SK-N-SH (cell line): ENCODE results near the gene TAGLN2. TPM values are rescaled to one million over a fixed set of nuclear protein-coding genes. Genes with fewer than 3 reads are reported as not detected.

Experiments
- CTCF ChIA-PET: fragments of 300-600, 350-600 bp; formaldehyde crosslinking; extraction: SDS; loops from one replicate; lab custom pipeline; 2021; lab: Yijun Ruan, JAX
- POLR2A ChIA-PET: fragments of 350-600 bp; sonication (Branson Sonifier 250); formaldehyde crosslinking; extraction: SDS; loops from one replicate; lab custom pipeline; 2020; ENCODE audit warnings: antibody characterized with exemption, inconsistent platforms; lab: Yijun Ruan, JAX
- DNase-seq: peaks from one replicate; pipeline ENCODE4 v3.0.0; 2012
- H2AFZ ChIP-seq: fragments of 200-600 bp; sonication (generic); 2 replicates; pipeline ENCODE4 v1.8.1; 2016; ENCODE audit warnings: antibody characterized with exemption, mild to moderate bottlenecking, low read depth
- H3F3A ChIP-seq: fragments of 200-600 bp; sonication (generic); replicated peaks from 2 replicates; pipeline ENCODE3; 2016; ENCODE audit warnings: antibody characterized with exemption, mild to moderate bottlenecking; ENCODE audit not compliant: insufficient read depth
- H3K27ac ChIP-seq, 2 experiments: fragments of 200-500 bp in 1 of 2; fragments of 200-600 bp in 1 of 2; sonication (Bioruptor generic) in 1 of 2; sonication (generic), shearing (Covaris generic) in 1 of 2; 2 replicates each; pipeline versions ENCODE4 v1.5.1 to v1.6.1; 2014 to 2016; ENCODE audit warnings: low read depth in 2 of 2, inconsistent platforms in 1 of 2, low read length in 1 of 2, mild to moderate bottlenecking in 1 of 2, mixed read lengths in 1 of 2
- H3K27me3 ChIP-seq: fragments of 200-600 bp; sonication (generic), shearing (Covaris generic); 2 replicates; pipeline ENCODE4 v1.6.1; 2016; ENCODE audit warnings: mixed run types; ENCODE audit not compliant: insufficient read depth
- H3K36me3 ChIP-seq, 2 experiments: fragments of 200-500 bp in 1 of 2; fragments of 200-600 bp in 1 of 2; sonication (Bioruptor generic) in 1 of 2; sonication (generic) in 1 of 2; replicated peaks in 1 of 2; 2 replicates each; pipeline versions ENCODE3 to v1.5.1; 2014 to 2016; ENCODE audit warnings: low read length in 1 of 2, mild to moderate bottlenecking in 1 of 2; ENCODE audit not compliant: insufficient read depth in 2 of 2, control insufficient read depth in 1 of 2
- H3K4me1 ChIP-seq, 2 experiments: fragments of 200-500 bp in 1 of 2; fragments of 200-600 bp in 1 of 2; sonication (Bioruptor generic) in 1 of 2; sonication (generic), shearing (Covaris generic) in 1 of 2; 2 replicates each; pipeline versions ENCODE4 v1.5.1 to v1.6.1; 2014 to 2016; ENCODE audit warnings: low read depth in 1 of 2, low read length in 1 of 2, mixed run types in 1 of 2; ENCODE audit not compliant: insufficient read depth in 2 of 2, control insufficient read depth in 1 of 2
- H3K4me2 ChIP-seq: fragments of 200-600 bp; sonication (generic), shearing (Covaris generic); 2 replicates; pipeline ENCODE4 v1.6.1; 2017; ENCODE audit warnings: mixed run types
- H3K4me3 ChIP-seq, 2 experiments: fragments of 200-500 bp in 1 of 2; fragments of 200-600 bp in 1 of 2; sonication (Bioruptor generic) in 1 of 2; sonication (generic), shearing (Covaris generic) in 1 of 2; 2 replicates each; pipeline versions ENCODE4 v1.5.1 to v1.8.1; 2014 to 2016; ENCODE audit warnings: low read depth in 2 of 2, inconsistent platforms in 1 of 2, low read length in 1 of 2, mild to moderate bottlenecking in 1 of 2, mixed read lengths in 1 of 2, moderate library complexity in 1 of 2
- H3K79me2 ChIP-seq: fragments of 200-600 bp; sonication (generic); 2 replicates; pipeline ENCODE4 v1.8.1; 2017; ENCODE audit warnings: mild to moderate bottlenecking; ENCODE audit not compliant: insufficient read depth
- H3K9ac ChIP-seq: fragments of 200-600 bp; sonication (generic); 2 replicates; pipeline ENCODE4 v1.6.1; 2017; ENCODE audit warnings: mixed run types
- H3K9me2 ChIP-seq: fragments of 200-600 bp; sonication (generic); 2 replicates; pipeline ENCODE4 v1.6.1; 2017; ENCODE audit warnings: mixed run types
- H3K9me3 ChIP-seq: fragments of 200-600 bp; sonication (generic); 2 replicates; pipeline ENCODE4 v1.6.1; 2017; ENCODE audit warnings: mixed run types, mild to moderate bottlenecking, moderate library complexity
- H4K20me1 ChIP-seq: fragments of 200-600 bp; sonication (generic); 2 replicates; pipeline ENCODE4 v1.6.1; 2017; ENCODE audit warnings: mild to moderate bottlenecking, mixed run types; ENCODE audit not compliant: insufficient read depth
- CHD2 ChIP-seq: fragments of 150-350 bp; IDR thresholded peaks from 2 replicates; pipeline ENCODE4 v1.6.1; 2018; ENCODE audit warnings: low read length; ENCODE audit not compliant: partially characterized antibody
- EZH2phosphoT487 ChIP-seq: fragments of 200-600 bp; sonication (generic); IDR thresholded peaks from 2 replicates; pipeline ENCODE4 v1.6.1; 2017; ENCODE audit warnings: low read depth, mixed run types, mild to moderate bottlenecking, antibody characterized with exemption, moderate library complexity, borderline replicate concordance
- FOXJ3 ChIP-seq: sonication (generic); formaldehyde crosslinking; IDR thresholded peaks from 2 replicates; pipeline ENCODE4 v1.5.1; 2020; ENCODE audit warnings: mild to moderate bottlenecking, missing genetic modification reagents
- GABPA ChIP-seq: IDR thresholded peaks from 2 replicates; pipeline ENCODE4 v1.4.0; 2012; ENCODE audit warnings: low read depth, mild to moderate bottlenecking
- JUND ChIP-seq: IDR thresholded peaks from 2 replicates; pipeline ENCODE4 v1.4.0; 2012
- MXI1 ChIP-seq: IDR thresholded peaks from 2 replicates; pipeline ENCODE4 v1.6.1; 2012; ENCODE audit warnings: mild to moderate bottlenecking, low read depth, low read length, improper control_type of control experiment
- NFIC ChIP-seq: IDR thresholded peaks from 2 replicates; pipeline ENCODE4 v1.4.0; 2012; ENCODE audit warnings: borderline replicate concordance
- RAD21 ChIP-seq: IDR thresholded peaks from 2 replicates; pipeline ENCODE4 v1.6.1; 2012; ENCODE audit warnings: mild to moderate bottlenecking, low read length
- RFX5 ChIP-seq: IDR thresholded peaks from 2 replicates; pipeline ENCODE4 v1.6.1; 2012; ENCODE audit warnings: mild to moderate bottlenecking, improper control_type of control experiment, low read length
- RXRA ChIP-seq: IDR thresholded peaks from 2 replicates; pipeline ENCODE4 v1.4.0; 2012; ENCODE audit warnings: low read depth, mild to moderate bottlenecking, borderline replicate concordance
- SMC3 ChIP-seq: IDR thresholded peaks from 2 replicates; pipeline ENCODE4 v1.6.1; 2012; ENCODE audit warnings: low read depth, low read length, improper control_type of control experiment
- TCF12 ChIP-seq: IDR thresholded peaks from 2 replicates; pipeline ENCODE4 v1.4.0; 2012
- YY1 ChIP-seq: IDR thresholded peaks from 2 replicates; pipeline ENCODE4 v1.4.0; 2012; ENCODE audit warnings: low read depth, mild to moderate bottlenecking
- WGBS: methylation state at CpG from one replicate; pipeline ENCODE4 v1.1.6; 2017; ENCODE audit warnings: low lambda C conversion rate; 5-methylcytosine and 5-hydroxymethylcytosine counted together
- polyA plus RNA-seq, 3 experiments: library from polyadenylated mRNA; depleted of rRNA; stranded (reverse); fragments of >200 nt; gene quantifications; 2 replicates each; pipeline ENCODE4 v1.2.3, GENCODE V29; 2012
- TF ChIP-seq, protein P1 (sequence below): fragments of 200-600 bp; sonication (generic); IDR thresholded peaks from 2 replicates; pipeline ENCODE4 v1.6.1; 2017; ENCODE audit warnings: antibody characterized with exemption, mild to moderate bottlenecking, moderate library complexity
- TF ChIP-seq, protein P2 (sequence below): fragments of 150-350 bp; IDR thresholded peaks from 2 replicates; pipeline ENCODE4 v1.6.1; 2017; ENCODE audit warnings: antibody characterized with exemption, low read length, low read depth, borderline replicate concordance
- TF ChIP-seq, protein P3 (sequence below): IDR thresholded peaks from 2 replicates; pipeline ENCODE4 v1.6.1; 2012; ENCODE audit warnings: mild to moderate bottlenecking, low read depth, low read length, moderate library complexity
- TF ChIP-seq, protein P4 (sequence below): fragments of 150-350 bp; IDR thresholded peaks from 2 replicates; pipeline ENCODE4 v1.6.1; 2016; ENCODE audit warnings: mild to moderate bottlenecking, low read depth, low read length
- TF ChIP-seq, protein P5 (sequence below): IDR thresholded peaks from 2 replicates; pipeline ENCODE4; 2012
- TF ChIP-seq, protein P6 (sequence below): IDR thresholded peaks from 2 replicates; pipeline ENCODE4 v1.4.0; 2012; ENCODE audit warnings: low read depth, borderline replicate concordance
- TF ChIP-seq, protein P7 (sequence below): IDR thresholded peaks from 2 replicates; pipeline ENCODE4 v1.4.0; 2012; ENCODE audit warnings: low read depth

The TAGLN2 gene
- polyA plus RNA-seq, 1 of the 3 experiments (the other 2 are of a cell fraction), result 646 TPM

DNA sequence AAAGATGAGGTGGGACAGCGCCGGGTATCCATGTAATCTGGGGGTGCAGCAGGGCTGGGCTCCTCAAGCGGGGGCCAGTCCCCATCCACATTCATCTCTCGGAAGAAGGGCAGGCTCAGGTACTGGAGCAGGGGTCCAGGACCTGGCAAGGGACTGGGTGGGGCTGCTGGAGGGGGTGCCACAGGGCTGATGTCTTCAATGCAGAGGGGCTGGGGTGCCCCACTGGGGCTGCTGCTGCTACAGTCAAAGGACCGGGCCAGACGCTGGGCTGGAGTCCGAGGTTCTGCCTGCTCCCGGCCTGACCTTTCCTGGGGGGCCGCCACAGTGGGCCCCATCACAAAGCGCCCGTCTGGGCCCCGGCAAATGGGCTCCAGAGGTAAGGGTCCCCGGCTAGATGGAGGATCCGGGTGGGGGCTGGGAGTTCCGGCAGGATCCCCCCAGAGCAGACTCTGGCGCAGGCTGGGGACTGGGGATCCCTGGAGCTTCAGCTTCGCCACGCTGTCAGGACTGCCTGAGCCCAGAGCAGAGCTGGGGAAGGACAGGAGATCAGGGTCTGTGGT, 3.3 kb upstream of the TAGLN2 start:
- CTCF ChIA-PET, result interaction anchor here (1.4 to 22.3 kb wide), 3 partner anchors 8 to 77 kb away, joined by 5 to 460 read pairs (median 17); partner anchors contain the start of gene IGSF9
- peaks cover 0 to 15% of the 10 kb centered on the region in 2 experiments; a peak in 2 of 4 replicates for H3K4me1 ChIP-seq

More for the DNA sequence above, 3.3 kb upstream of the TAGLN2 start:
- H3K27me3 ChIP-seq, result no peaks in the 10 kb centered on the region
- H3K9me3 ChIP-seq, result no peaks in the 10 kb centered on the region
- no peaks in the 10 kb centered on the region for H3K9me2 ChIP-seq
- peaks cover 28% of the 10 kb centered on the region for H3K79me2 ChIP-seq
- H3K4me3 ChIP-seq, result no peak overlapping the region
- H2AFZ ChIP-seq, result no peak overlapping the region
- H4K20me1 ChIP-seq, result no peaks in the 10 kb centered on the region
- no peak overlapping the region for H3K9ac ChIP-seq
- POLR2A ChIA-PET, result no interaction called here
- no peak overlapping the region for H3K27ac ChIP-seq
- H3F3A ChIP-seq, result no peaks in the 10 kb centered on the region
- WGBS, result 91% methylated on average over 7 of the region's 18 CpGs
- no peak for TF ChIP-seq JUND
- no peak for TF ChIP-seq YY1
- no peak for TF ChIP-seq EZH2phosphoT487
- TF ChIP-seq, protein P1, sequence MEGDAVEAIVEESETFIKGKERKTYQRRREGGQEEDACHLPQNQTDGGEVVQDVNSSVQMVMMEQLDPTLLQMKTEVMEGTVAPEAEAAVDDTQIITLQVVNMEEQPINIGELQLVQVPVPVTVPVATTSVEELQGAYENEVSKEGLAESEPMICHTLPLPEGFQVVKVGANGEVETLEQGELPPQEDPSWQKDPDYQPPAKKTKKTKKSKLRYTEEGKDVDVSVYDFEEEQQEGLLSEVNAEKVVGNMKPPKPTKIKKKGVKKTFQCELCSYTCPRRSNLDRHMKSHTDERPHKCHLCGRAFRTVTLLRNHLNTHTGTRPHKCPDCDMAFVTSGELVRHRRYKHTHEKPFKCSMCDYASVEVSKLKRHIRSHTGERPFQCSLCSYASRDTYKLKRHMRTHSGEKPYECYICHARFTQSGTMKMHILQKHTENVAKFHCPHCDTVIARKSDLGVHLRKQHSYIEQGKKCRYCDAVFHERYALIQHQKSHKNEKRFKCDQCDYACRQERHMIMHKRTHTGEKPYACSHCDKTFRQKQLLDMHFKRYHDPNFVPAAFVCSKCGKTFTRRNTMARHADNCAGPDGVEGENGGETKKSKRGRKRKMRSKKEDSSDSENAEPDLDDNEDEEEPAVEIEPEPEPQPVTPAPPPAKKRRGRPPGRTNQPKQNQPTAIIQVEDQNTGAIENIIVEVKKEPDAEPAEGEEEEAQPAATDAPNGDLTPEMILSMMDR, result no peak
- TF ChIP-seq, protein P2, sequence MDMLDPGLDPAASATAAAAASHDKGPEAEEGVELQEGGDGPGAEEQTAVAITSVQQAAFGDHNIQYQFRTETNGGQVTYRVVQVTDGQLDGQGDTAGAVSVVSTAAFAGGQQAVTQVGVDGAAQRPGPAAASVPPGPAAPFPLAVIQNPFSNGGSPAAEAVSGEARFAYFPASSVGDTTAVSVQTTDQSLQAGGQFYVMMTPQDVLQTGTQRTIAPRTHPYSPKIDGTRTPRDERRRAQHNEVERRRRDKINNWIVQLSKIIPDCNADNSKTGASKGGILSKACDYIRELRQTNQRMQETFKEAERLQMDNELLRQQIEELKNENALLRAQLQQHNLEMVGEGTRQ, result no peak
- TF ChIP-seq RFX5, result no peak
- TF ChIP-seq RAD21, result no peak
- TF ChIP-seq, protein P3, sequence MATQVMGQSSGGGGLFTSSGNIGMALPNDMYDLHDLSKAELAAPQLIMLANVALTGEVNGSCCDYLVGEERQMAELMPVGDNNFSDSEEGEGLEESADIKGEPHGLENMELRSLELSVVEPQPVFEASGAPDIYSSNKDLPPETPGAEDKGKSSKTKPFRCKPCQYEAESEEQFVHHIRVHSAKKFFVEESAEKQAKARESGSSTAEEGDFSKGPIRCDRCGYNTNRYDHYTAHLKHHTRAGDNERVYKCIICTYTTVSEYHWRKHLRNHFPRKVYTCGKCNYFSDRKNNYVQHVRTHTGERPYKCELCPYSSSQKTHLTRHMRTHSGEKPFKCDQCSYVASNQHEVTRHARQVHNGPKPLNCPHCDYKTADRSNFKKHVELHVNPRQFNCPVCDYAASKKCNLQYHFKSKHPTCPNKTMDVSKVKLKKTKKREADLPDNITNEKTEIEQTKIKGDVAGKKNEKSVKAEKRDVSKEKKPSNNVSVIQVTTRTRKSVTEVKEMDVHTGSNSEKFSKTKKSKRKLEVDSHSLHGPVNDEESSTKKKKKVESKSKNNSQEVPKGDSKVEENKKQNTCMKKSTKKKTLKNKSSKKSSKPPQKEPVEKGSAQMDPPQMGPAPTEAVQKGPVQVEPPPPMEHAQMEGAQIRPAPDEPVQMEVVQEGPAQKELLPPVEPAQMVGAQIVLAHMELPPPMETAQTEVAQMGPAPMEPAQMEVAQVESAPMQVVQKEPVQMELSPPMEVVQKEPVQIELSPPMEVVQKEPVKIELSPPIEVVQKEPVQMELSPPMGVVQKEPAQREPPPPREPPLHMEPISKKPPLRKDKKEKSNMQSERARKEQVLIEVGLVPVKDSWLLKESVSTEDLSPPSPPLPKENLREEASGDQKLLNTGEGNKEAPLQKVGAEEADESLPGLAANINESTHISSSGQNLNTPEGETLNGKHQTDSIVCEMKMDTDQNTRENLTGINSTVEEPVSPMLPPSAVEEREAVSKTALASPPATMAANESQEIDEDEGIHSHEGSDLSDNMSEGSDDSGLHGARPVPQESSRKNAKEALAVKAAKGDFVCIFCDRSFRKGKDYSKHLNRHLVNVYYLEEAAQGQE, result no peak
- TF ChIP-seq, protein P4, sequence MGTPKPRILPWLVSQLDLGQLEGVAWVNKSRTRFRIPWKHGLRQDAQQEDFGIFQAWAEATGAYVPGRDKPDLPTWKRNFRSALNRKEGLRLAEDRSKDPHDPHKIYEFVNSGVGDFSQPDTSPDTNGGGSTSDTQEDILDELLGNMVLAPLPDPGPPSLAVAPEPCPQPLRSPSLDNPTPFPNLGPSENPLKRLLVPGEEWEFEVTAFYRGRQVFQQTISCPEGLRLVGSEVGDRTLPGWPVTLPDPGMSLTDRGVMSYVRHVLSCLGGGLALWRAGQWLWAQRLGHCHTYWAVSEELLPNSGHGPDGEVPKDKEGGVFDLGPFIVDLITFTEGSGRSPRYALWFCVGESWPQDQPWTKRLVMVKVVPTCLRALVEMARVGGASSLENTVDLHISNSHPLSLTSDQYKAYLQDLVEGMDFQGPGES, result no peak
- no peak for TF ChIP-seq RXRA
- TF ChIP-seq, protein P5, sequence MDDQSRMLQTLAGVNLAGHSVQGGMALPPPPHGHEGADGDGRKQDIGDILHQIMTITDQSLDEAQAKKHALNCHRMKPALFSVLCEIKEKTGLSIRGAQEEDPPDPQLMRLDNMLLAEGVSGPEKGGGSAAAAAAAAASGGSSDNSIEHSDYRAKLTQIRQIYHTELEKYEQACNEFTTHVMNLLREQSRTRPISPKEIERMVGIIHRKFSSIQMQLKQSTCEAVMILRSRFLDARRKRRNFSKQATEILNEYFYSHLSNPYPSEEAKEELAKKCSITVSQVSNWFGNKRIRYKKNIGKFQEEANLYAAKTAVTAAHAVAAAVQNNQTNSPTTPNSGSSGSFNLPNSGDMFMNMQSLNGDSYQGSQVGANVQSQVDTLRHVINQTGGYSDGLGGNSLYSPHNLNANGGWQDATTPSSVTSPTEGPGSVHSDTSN, result no peak
- no peak for TF ChIP-seq NFIC
- no peak for TF ChIP-seq GABPA
- TF ChIP-seq FOXJ3, result no peak
- no peak for TF ChIP-seq CHD2
- no peak for TF ChIP-seq TCF12
- TF ChIP-seq, protein P6, sequence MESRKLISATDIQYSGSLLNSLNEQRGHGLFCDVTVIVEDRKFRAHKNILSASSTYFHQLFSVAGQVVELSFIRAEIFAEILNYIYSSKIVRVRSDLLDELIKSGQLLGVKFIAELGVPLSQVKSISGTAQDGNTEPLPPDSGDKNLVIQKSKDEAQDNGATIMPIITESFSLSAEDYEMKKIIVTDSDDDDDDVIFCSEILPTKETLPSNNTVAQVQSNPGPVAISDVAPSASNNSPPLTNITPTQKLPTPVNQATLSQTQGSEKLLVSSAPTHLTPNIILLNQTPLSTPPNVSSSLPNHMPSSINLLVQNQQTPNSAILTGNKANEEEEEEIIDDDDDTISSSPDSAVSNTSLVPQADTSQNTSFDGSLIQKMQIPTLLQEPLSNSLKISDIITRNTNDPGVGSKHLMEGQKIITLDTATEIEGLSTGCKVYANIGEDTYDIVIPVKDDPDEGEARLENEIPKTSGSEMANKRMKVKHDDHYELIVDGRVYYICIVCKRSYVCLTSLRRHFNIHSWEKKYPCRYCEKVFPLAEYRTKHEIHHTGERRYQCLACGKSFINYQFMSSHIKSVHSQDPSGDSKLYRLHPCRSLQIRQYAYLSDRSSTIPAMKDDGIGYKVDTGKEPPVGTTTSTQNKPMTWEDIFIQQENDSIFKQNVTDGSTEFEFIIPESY, result no peak
- no peak for TF ChIP-seq MXI1
- TF ChIP-seq SMC3, result no peak
- TF ChIP-seq, protein P7, sequence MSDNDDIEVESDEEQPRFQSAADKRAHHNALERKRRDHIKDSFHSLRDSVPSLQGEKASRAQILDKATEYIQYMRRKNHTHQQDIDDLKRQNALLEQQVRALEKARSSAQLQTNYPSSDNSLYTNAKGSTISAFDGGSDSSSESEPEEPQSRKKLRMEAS, result no peak
- TF ChIP-seq, all 33 proteins: peak for 0
- Histone ChIP-seq H3K36me3 (no peaks in the 10 kb centered on the region), H3K4me2 (no peak overlapping the region)
- no peak for DNase-seq
